IMR-90 (cell line): ENCODE results near the gene SAP30BP. TPM values are rescaled to one million over a fixed set of nuclear protein-coding genes. Genes with fewer than 3 reads are reported as not detected.

Experiments
- ATAC-seq: fragments of 200-7000 bp; cut with Tn5 transposase; 2 replicates; pipeline ENCODE4 v1.9.1; 2020; ENCODE audit warnings: low read depth, mild to moderate bottlenecking, moderate library complexity
- BruUV-seq: library from RNA; stranded (reverse); fragments of 400-500 nt; replicated peaks from 2 replicates; lab custom pipeline; 2021; lab: Mats Ljungman, UMichigan
- CTCF ChIA-PET: fragments of 300-600 bp; formaldehyde crosslinking; extraction: SDS; loops from one replicate; lab custom pipeline; 2021; ENCODE audit warnings: antibody characterized with exemption; lab: Yijun Ruan, JAX
- POLR2A ChIA-PET: fragments of 300-600 bp; sonication (Branson Sonifier 250); formaldehyde crosslinking; loops from one replicate; lab custom pipeline; 2022; ENCODE audit warnings: antibody characterized with exemption; ENCODE audit not compliant: unreplicated experiment; lab: Charles Lee
- DNase-seq: peaks from one replicate; pipeline ENCODE4 v3.0.0; 2013
- H2AFZ ChIP-seq: replicated peaks from 2 replicates; pipeline ENCODE3; 2013; ENCODE audit warnings: low read length, mild to moderate bottlenecking; ENCODE audit not compliant: poor library complexity
- H2AK5ac ChIP-seq: 2 replicates; pipeline ENCODE4 v1.6.1; 2013; ENCODE audit warnings: low read depth, low read length, inconsistent platforms
- H2AK9ac ChIP-seq: replicated peaks from 2 replicates; pipeline ENCODE3; 2013; ENCODE audit warnings: mild to moderate bottlenecking, low read depth, low read length, moderate library complexity; ENCODE audit not compliant: poor library complexity
- H2BK120ac ChIP-seq: 2 replicates; pipeline ENCODE4 v1.6.1; 2013; ENCODE audit warnings: low read depth, low read length, inconsistent platforms
- H2BK15ac ChIP-seq: 3 replicates; pipeline ENCODE4 v1.6.1; 2013; ENCODE audit warnings: low read depth, low read length, inconsistent platforms
- H2BK20ac ChIP-seq: 2 replicates; pipeline ENCODE4 v1.6.1; 2013; ENCODE audit warnings: low read depth, mild to moderate bottlenecking, inconsistent platforms, low read length, moderate library complexity
- H2BK5ac ChIP-seq: 2 replicates; pipeline ENCODE4 v1.6.1; 2013; ENCODE audit warnings: mild to moderate bottlenecking, low read depth, low read length, inconsistent platforms; ENCODE audit not compliant: poor library complexity, severe bottlenecking
- H3K14ac ChIP-seq: replicated peaks from 2 replicates; pipeline ENCODE4 v1.6.1; 2013; ENCODE audit warnings: low read depth, low read length, inconsistent platforms
- H3K18ac ChIP-seq: 2 replicates; pipeline ENCODE4 v1.6.1; 2013; ENCODE audit warnings: low read depth, low read length, control low read depth
- H3K23ac ChIP-seq: 2 replicates; pipeline ENCODE4 v1.6.1; 2013; ENCODE audit warnings: low read depth, low read length, inconsistent platforms
- H3K27ac ChIP-seq: 2 replicates; pipeline ENCODE4 v1.5.1; 2013; ENCODE audit warnings: mild to moderate bottlenecking, control low read depth, low read length; ENCODE audit not compliant: insufficient read depth
- H3K27me3 ChIP-seq: 2 replicates; pipeline ENCODE4 v1.6.1; 2013; ENCODE audit warnings: low read length; ENCODE audit not compliant: control insufficient read depth, insufficient read depth
- H3K36me3 ChIP-seq: 2 replicates; pipeline ENCODE4 v1.6.1; 2013; ENCODE audit warnings: low read length, mixed read lengths; ENCODE audit not compliant: control insufficient read depth, insufficient read depth
- H3K4ac ChIP-seq: 2 replicates; pipeline ENCODE4 v1.6.1; 2013; ENCODE audit warnings: low read depth, low read length, inconsistent platforms
- H3K4me1 ChIP-seq: 2 replicates; pipeline ENCODE4 v1.6.1; 2013; ENCODE audit warnings: low read length, mixed read lengths; ENCODE audit not compliant: control insufficient read depth, insufficient read depth
- H3K4me2 ChIP-seq: 2 replicates; pipeline ENCODE4 v1.6.1; 2013; ENCODE audit warnings: low read depth, mild to moderate bottlenecking, control low read depth, low read length, moderate library complexity
- H3K4me3 ChIP-seq: 2 replicates; pipeline ENCODE4 v1.5.1; 2013; ENCODE audit warnings: low read depth, mild to moderate bottlenecking, control low read depth, low read length, moderate library complexity; ENCODE audit not compliant: insufficient read depth
- H3K56ac ChIP-seq: 2 replicates; pipeline ENCODE4 v1.6.1; 2013; ENCODE audit warnings: low read length, inconsistent platforms; ENCODE audit not compliant: insufficient read depth; ENCODE audit errors: extremely low read depth
- H3K79me1 ChIP-seq, 2 experiments: 2 replicates each; pipeline ENCODE4 v1.6.1; 2013; ENCODE audit warnings: low read length in 2 of 2, inconsistent platforms in 1 of 2, low read depth in 1 of 2
- H3K9ac ChIP-seq: 2 replicates; pipeline ENCODE4 v1.6.1; 2013; ENCODE audit warnings: low read depth, low read length, control low read depth
- H3K9me1 ChIP-seq: 2 replicates; pipeline ENCODE4 v1.6.1; 2013; ENCODE audit warnings: low read length, inconsistent platforms; ENCODE audit not compliant: insufficient read depth
- H3K9me3 ChIP-seq: 2 replicates; pipeline ENCODE4 v1.6.1; 2013; ENCODE audit warnings: low read length; ENCODE audit not compliant: control insufficient read depth, insufficient read depth
- H4K20me1 ChIP-seq: 2 replicates; pipeline ENCODE4 v1.6.1; 2013; ENCODE audit warnings: low read length, inconsistent platforms; ENCODE audit not compliant: insufficient read depth
- H4K5ac ChIP-seq: 2 replicates; pipeline ENCODE4 v1.6.1; 2013; ENCODE audit warnings: mild to moderate bottlenecking, low read depth, low read length, control low read depth
- H4K8ac ChIP-seq, 2 experiments: 2 replicates each; pipeline ENCODE4 v1.6.1; 2013; ENCODE audit warnings: low read depth in 2 of 2, low read length in 2 of 2, control low read depth in 1 of 2, inconsistent platforms in 1 of 2
- H4K91ac ChIP-seq: 2 replicates; pipeline ENCODE4 v1.6.1; 2013; ENCODE audit warnings: low read depth, low read length, inconsistent platforms; ENCODE audit not compliant: insufficient read depth
- BHLHE40 ChIP-seq: fragments of 150-350 bp; IDR thresholded peaks from 2 replicates; pipeline ENCODE4 v1.6.1; 2016; ENCODE audit warnings: mild to moderate bottlenecking, low read depth, low read length
- CEBPB ChIP-seq: IDR thresholded peaks from 2 replicates; pipeline ENCODE4 v1.6.1; 2012; ENCODE audit warnings: low read depth, low read length, improper control_type of control experiment
- CHD1 ChIP-seq: IDR thresholded peaks from 2 replicates; pipeline ENCODE4 v1.6.1; 2012; ENCODE audit warnings: low read depth, low read length, improper control_type of control experiment
- CTCF ChIP-seq: conservative IDR thresholded peaks from 2 replicates; pipeline ENCODE4 v1.5.1; 2012; ENCODE audit warnings: mild to moderate bottlenecking, low read depth, low read length, improper control_type of control experiment
- FOS ChIP-seq: fragments of 150-350 bp; IDR thresholded peaks from 2 replicates; pipeline ENCODE4 v1.6.1; 2016; ENCODE audit warnings: low read depth, low read length
- MAFK ChIP-seq: IDR thresholded peaks from 2 replicates; pipeline ENCODE4 v1.6.1; 2012; ENCODE audit warnings: low read depth, low read length, improper control_type of control experiment
- MAZ ChIP-seq: IDR thresholded peaks from 2 replicates; pipeline ENCODE4 v1.6.1; 2012; ENCODE audit warnings: low read depth, mild to moderate bottlenecking, low read length, improper control_type of control experiment, moderate library complexity, borderline replicate concordance
- MXI1 ChIP-seq: IDR thresholded peaks from 2 replicates; pipeline ENCODE4 v1.6.1; 2012; ENCODE audit warnings: low read depth, mild to moderate bottlenecking, low read length, moderate library complexity, borderline replicate concordance
- NFE2L2 ChIP-seq: fragments of 150-350 bp; IDR thresholded peaks from 2 replicates; pipeline ENCODE4 v1.6.1; 2016; ENCODE audit warnings: low read depth, mild to moderate bottlenecking, low read length
- POLR2A ChIP-seq: IDR thresholded peaks from 2 replicates; pipeline ENCODE4 v1.6.1; 2012; ENCODE audit warnings: mild to moderate bottlenecking, low read depth, low read length
- RAD21 ChIP-seq: IDR thresholded peaks from 2 replicates; pipeline ENCODE4 v1.6.1; 2012; ENCODE audit warnings: low read length, improper control_type of control experiment
- RCOR1 ChIP-seq: IDR thresholded peaks from 2 replicates; pipeline ENCODE4 v1.6.1; 2012; ENCODE audit warnings: mild to moderate bottlenecking, low read length, improper control_type of control experiment; ENCODE audit not compliant: insufficient replicate concordance
- RFX5 ChIP-seq: IDR thresholded peaks from 2 replicates; pipeline ENCODE4 v1.8.0; 2012; ENCODE audit warnings: low read depth, mild to moderate bottlenecking, low read length, moderate library complexity
- SMC3 ChIP-seq: fragments of 150-350 bp; IDR thresholded peaks from 2 replicates; pipeline ENCODE4 v1.6.1; 2016; ENCODE audit warnings: low read depth, mild to moderate bottlenecking, antibody characterized with exemption, low read length, moderate library complexity
- USF2 ChIP-seq: fragments of 150-350 bp; IDR thresholded peaks from 2 replicates; pipeline ENCODE4 v1.6.1; 2017; ENCODE audit warnings: mild to moderate bottlenecking, antibody characterized with exemption, low read length, low read depth
- WGBS, 2 experiments: methylation state at CpG; one replicate each; pipeline versions ENCODE4 v1.1.5 to v1.1.7; 2013; ENCODE audit warnings: missing lambda C conversion rate in 2 of 2; ENCODE audit not compliant: insufficient read length in 1 of 2; ENCODE audit errors: extremely low coverage in 2 of 2; 5-methylcytosine and 5-hydroxymethylcytosine counted together
- dilution Hi-C: fragments of 300-500 bp; cut with HindIII; formaldehyde crosslinking; loops from one replicate; pipeline ENCODE4 v1.14.3; 2018; ENCODE audit warnings: low sequenced_read_pairs; ENCODE audit not compliant: unreplicated experiment
- in situ Hi-C: fragments of 300-500 bp; cut with MboI; formaldehyde crosslinking; loops from 3 replicates; pipeline ENCODE4 v1.14.3; 2019; ENCODE audit warnings: low sequenced_read_pairs, inconsistent platforms, mixed read lengths
- intact Hi-C: fragments of 100-400 bp; cut with micrococcal nuclease; formaldehyde crosslinking; loops from 2 replicates; pipeline ENCODE4 v1.10.0; 2022
- polyA plus RNA-seq, 3 experiments: library from polyadenylated mRNA; depleted of rRNA; stranded (reverse); fragments of >200 nt; gene quantifications; 2 replicates each; pipeline ENCODE4 v1.2.3, GENCODE V29; 2012; ENCODE audit warnings: low replicate concordance in 1 of 3
- total RNA-seq: library from RNA; depleted of rRNA; stranded (reverse); fragments of >200 nt; gene quantifications from 2 replicates; pipeline ENCODE4 v1.2.3, GENCODE V29; 2012
- TF ChIP-seq, protein P1 (sequence below): fragments of 150-350 bp; IDR thresholded peaks from 2 replicates; pipeline ENCODE4 v1.6.1; 2016; ENCODE audit warnings: low read depth, mild to moderate bottlenecking, low read length, moderate library complexity, borderline replicate concordance

The SAP30BP gene
- total and polyA plus RNA-seq, 2 of the 4 experiments (the other 2 are of a cell fraction) = 70.4 to 139 TPM

- H4K91ac ChIP-seq = no peak overlapping the region
- H2BK120ac ChIP-seq = no peak overlapping the region
- H3K79me1 ChIP-seq = no peaks in the 10 kb centered on the region
- ChIA-PET CTCF (no interaction called here), POLR2A (no interaction called here)
- no peak overlapping the region for H3K4me2 ChIP-seq
- BruUV-seq = no TSS peak
- no peak overlapping the region for H3K18ac ChIP-seq
- H3K23ac ChIP-seq = no peak overlapping the region
- TF ChIP-seq RAD21 (no peak), NFE2L2 (no peak), POLR2A (no peak), RFX5 (no peak), CEBPB (no peak), MXI1 (no peak), CHD1 (no peak), BHLHE40 (no peak), SMC3 (no peak), MAFK (no peak), USF2 (no peak), FOS (no peak), CTCF (no peak), RCOR1 (no peak), MAZ (no peak)
- TF ChIP-seq, protein P1, sequence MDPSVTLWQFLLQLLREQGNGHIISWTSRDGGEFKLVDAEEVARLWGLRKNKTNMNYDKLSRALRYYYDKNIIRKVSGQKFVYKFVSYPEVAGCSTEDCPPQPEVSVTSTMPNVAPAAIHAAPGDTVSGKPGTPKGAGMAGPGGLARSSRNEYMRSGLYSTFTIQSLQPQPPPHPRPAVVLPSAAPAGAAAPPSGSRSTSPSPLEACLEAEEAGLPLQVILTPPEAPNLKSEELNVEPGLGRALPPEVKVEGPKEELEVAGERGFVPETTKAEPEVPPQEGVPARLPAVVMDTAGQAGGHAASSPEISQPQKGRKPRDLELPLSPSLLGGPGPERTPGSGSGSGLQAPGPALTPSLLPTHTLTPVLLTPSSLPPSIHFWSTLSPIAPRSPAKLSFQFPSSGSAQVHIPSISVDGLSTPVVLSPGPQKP = no peak
- no peak overlapping the region for H3K14ac ChIP-seq
- H3K4me1 ChIP-seq = no peaks in the 10 kb centered on the region
- intact Hi-C loops (no loop called here), dilution Hi-C loops (no loop called here), in situ Hi-C loops (loop anchor here (10.0 kb wide), 1 partner anchor 318 kb away; no protein-coding TSS in a partner anchor)
- no peak overlapping the region for H3K9ac ChIP-seq
- peaks cover 2% of the 10 kb centered on the region; the same call in 1 of the 2 replicates for H3K27me3 ChIP-seq
- no peak overlapping the region for H3K56ac ChIP-seq
- no peaks in the 10 kb centered on the region for H3K9me3 ChIP-seq
- no peak overlapping the region for H3K27ac ChIP-seq
- H2BK5ac ChIP-seq = no peak overlapping the region
- WGBS, 2 experiments = 78% methylated on average over 13 of the region's 25 CpGs; no CpG with 5 or more reads in 1 of the 2 experiments
- H2AK9ac ChIP-seq = no peak overlapping the region
- H3K4ac ChIP-seq = no peak overlapping the region
- no peak overlapping the region for H2BK20ac ChIP-seq
- H3K36me3 ChIP-seq = no peaks in the 10 kb centered on the region
- H2BK15ac ChIP-seq = no peak overlapping the region
- H4K20me1 ChIP-seq = no peaks in the 10 kb centered on the region
- no peaks in the 10 kb centered on the region for H3K9me1 ChIP-seq
- no peak overlapping the region for H4K5ac ChIP-seq
- no peak for ATAC-seq
- DNase-seq = no peak
- H4K8ac ChIP-seq = no peak overlapping the region
- H3K4me3 ChIP-seq = no peak overlapping the region
- H2AFZ ChIP-seq = no peak overlapping the region
- H2AK5ac ChIP-seq = no peak overlapping the region
These were observed 75.2 kb downstream of the SAP30BP start for GRCh38 chr17:75742337-75742736.
